NCI-H1417 treated with DMSO at 0.1 percent for 48 hours (cell line): Measurements from ENCODE around the gene FTO.

ENCODE experiments used
- DNase-seq: peaks from one replicate; lab custom pipeline; 2025; lab: John Stamatoyannopoulos, UW

FTO gene

GRCh38 chr16:54160939-54161897 lies 457.3 kb downstream of the FTO start:
- DNase-seq = no peak

GRCh38 chr16:54163197-54163843 lies 459.4 kb downstream of the FTO start:
- DNase-seq = no peak

- DNase-seq = no peak
These were observed 460.8 kb downstream of the FTO start for GRCh38 chr16:54164789-54165173.

- no peak for DNase-seq
These were observed 461.4 kb downstream of the FTO start for GRCh38 chr16:54165174-54165911.

- DNase-seq = no peak
These were observed 462.2 kb downstream of the FTO start for GRCh38 chr16:54165912-54166865.

- no peak for DNase-seq
These were observed 465.2 kb downstream of the FTO start for GRCh38 chr16:54169112-54169511.

- DNase-seq = peak; percentile 88
These were observed 467.9 kb downstream of the FTO start for GRCh38 chr16:54171626-54172537.

GRCh38 chr16:54173490-54173889 lies 469.5 kb downstream of the FTO start:
- no peak for DNase-seq

- DNase-seq = no peak
These were observed 470.2 kb downstream of the FTO start for GRCh38 chr16:54174201-54174600.

- DNase-seq = no peak
These were observed 470.8 kb downstream of the FTO start for GRCh38 chr16:54174750-54175149.

GRCh38 chr16:54175169-54175551 lies 471.2 kb downstream of the FTO start:
- no peak for DNase-seq

- no peak for DNase-seq
These were observed 471.8 kb downstream of the FTO start for GRCh38 chr16:54175552-54176375.

- no peak for DNase-seq
These were observed 472.5 kb downstream of the FTO start for GRCh38 chr16:54176376-54176901.

- no peak for DNase-seq
These were observed 473.3 kb downstream of the FTO start for GRCh38 chr16:54177052-54177861.

- no peak for DNase-seq
These were observed 474.0 kb downstream of the FTO start for GRCh38 chr16:54177862-54178477.

GRCh38 chr16:54178478-54178976 lies 474.6 kb downstream of the FTO start:
- peak; percentile 54 for DNase-seq
